ENCODE measurements around the gene TCF4.

TCF4 gene

GRCh38 chr18:55345103-55345950 lies 242.7 kb downstream of the TCF4 start:
- H3K27me3 Mint-ChIP-seq, result no peaks in the 10 kb centered on the region
- H3K9me3 Mint-ChIP-seq, result no peaks in the 10 kb centered on the region
- DNase-seq, result no peak
- H3K27ac Mint-ChIP-seq, result no peak overlapping the region
- no peaks in the 10 kb centered on the region for H3K36me3 Mint-ChIP-seq (ENCODE audit: low read depth)
- H3K4me1 Mint-ChIP-seq (ENCODE audit: low read depth), result no peaks in the 10 kb centered on the region
- no peak overlapping the region for H3K4me3 Mint-ChIP-seq

- H3K4me1 Mint-ChIP-seq (ENCODE audit: low read depth), result no peaks in the 10 kb centered on the region
- no peaks in the 10 kb centered on the region for H3K27me3 Mint-ChIP-seq
- H3K27ac Mint-ChIP-seq, result no peak overlapping the region
- H3K9me3 Mint-ChIP-seq, result no peaks in the 10 kb centered on the region
- DNase-seq, result no peak
- H3K4me3 Mint-ChIP-seq, result no peak overlapping the region
- no peaks in the 10 kb centered on the region for H3K36me3 Mint-ChIP-seq (ENCODE audit: low read depth)
Measured at GRCh38 chr18:55343396-55344073, 244.5 kb downstream of the TCF4 start.

- Mint-ChIP-seq H3K9me3 (no peaks in the 10 kb centered on the region), H3K27ac (no peak overlapping the region), H3K4me3 (no peak overlapping the region), H3K4me1 (ENCODE audit: low read depth) (no peaks in the 10 kb centered on the region), H3K27me3 (no peaks in the 10 kb centered on the region), H3K36me3 (ENCODE audit: low read depth) (no peaks in the 10 kb centered on the region)
- DNase-seq, result no peak
Measured at GRCh38 chr18:55340998-55341397, 247.0 kb downstream of the TCF4 start.

- Mint-ChIP-seq H3K9me3 (no peaks in the 10 kb centered on the region), H3K36me3 (ENCODE audit: low read depth) (no peaks in the 10 kb centered on the region), H3K27ac (no peak overlapping the region), H3K27me3 (no peaks in the 10 kb centered on the region), H3K4me3 (no peak overlapping the region), H3K4me1 (ENCODE audit: low read depth) (no peaks in the 10 kb centered on the region)
- no peak for DNase-seq
Measured at GRCh38 chr18:55339990-55340389, 248.0 kb downstream of the TCF4 start.

- DNase-seq, result no peak
- Mint-ChIP-seq H3K27me3 (no peaks in the 10 kb centered on the region), H3K4me3 (no peak overlapping the region), H3K4me1 (ENCODE audit: low read depth) (no peaks in the 10 kb centered on the region), H3K9me3 (no peaks in the 10 kb centered on the region), H3K36me3 (ENCODE audit: low read depth) (no peaks in the 10 kb centered on the region), H3K27ac (no peak overlapping the region)
Measured at GRCh38 chr18:55338978-55339650, 248.9 kb downstream of the TCF4 start.

GRCh38 chr18:55337908-55338521 lies 250.0 kb downstream of the TCF4 start:
- H3K36me3 Mint-ChIP-seq (ENCODE audit: low read depth), result no peaks in the 10 kb centered on the region
- H3K4me1 Mint-ChIP-seq (ENCODE audit: low read depth), result no peaks in the 10 kb centered on the region
- H3K27me3 Mint-ChIP-seq, result no peaks in the 10 kb centered on the region
- no peak overlapping the region for H3K4me3 Mint-ChIP-seq
- no peaks in the 10 kb centered on the region for H3K9me3 Mint-ChIP-seq
- no peak overlapping the region for H3K27ac Mint-ChIP-seq
- no peak for DNase-seq

GRCh38 chr18:55337138-55337537 lies 250.9 kb downstream of the TCF4 start:
- no peak overlapping the region for H3K27ac Mint-ChIP-seq

GRCh38 chr18:55336438-55337100 lies 251.4 kb downstream of the TCF4 start:
- H3K27me3 Mint-ChIP-seq, result no peaks in the 10 kb centered on the region
- DNase-seq, result no peak
- no peaks in the 10 kb centered on the region for H3K4me1 Mint-ChIP-seq (ENCODE audit: low read depth)
- no peak overlapping the region for H3K4me3 Mint-ChIP-seq
- no peaks in the 10 kb centered on the region for H3K36me3 Mint-ChIP-seq (ENCODE audit: low read depth)
- H3K27ac Mint-ChIP-seq, result no peak overlapping the region
- no peaks in the 10 kb centered on the region for H3K9me3 Mint-ChIP-seq

More at GRCh38 chr18:55337138-55337537, 250.9 kb downstream of the TCF4 start:
- Mint-ChIP-seq H3K36me3 (ENCODE audit: low read depth) (no peaks in the 10 kb centered on the region), H3K4me3 (no peak overlapping the region), H3K27me3 (no peaks in the 10 kb centered on the region), H3K9me3 (no peaks in the 10 kb centered on the region), H3K4me1 (ENCODE audit: low read depth) (no peaks in the 10 kb centered on the region)
- DNase-seq, result no peak

- no peaks in the 10 kb centered on the region for H3K36me3 Mint-ChIP-seq (ENCODE audit: low read depth)
- no peak overlapping the region for H3K27ac Mint-ChIP-seq
- H3K4me1 Mint-ChIP-seq (ENCODE audit: low read depth), result no peaks in the 10 kb centered on the region
- H3K4me3 Mint-ChIP-seq, result no peak overlapping the region
- no peak for DNase-seq
- H3K27me3 Mint-ChIP-seq, result no peaks in the 10 kb centered on the region
- H3K9me3 Mint-ChIP-seq, result no peaks in the 10 kb centered on the region
Measured at GRCh38 chr18:55334875-55335274, 253.1 kb downstream of the TCF4 start.

- peaks cover 6% of the 10 kb centered on the region for H3K27me3 Mint-ChIP-seq
- DNase-seq, result no peak
- no peaks in the 10 kb centered on the region for H3K4me1 Mint-ChIP-seq (ENCODE audit: low read depth)
- no peak overlapping the region for H3K27ac Mint-ChIP-seq
- H3K36me3 Mint-ChIP-seq (ENCODE audit: low read depth), result no peaks in the 10 kb centered on the region
- H3K4me3 Mint-ChIP-seq, result no peak overlapping the region
- H3K9me3 Mint-ChIP-seq, result no peaks in the 10 kb centered on the region
Measured at GRCh38 chr18:55331301-55331700, 256.7 kb downstream of the TCF4 start.

GRCh38 chr18:55328301-55328700 lies 259.7 kb downstream of the TCF4 start:
- no peaks in the 10 kb centered on the region for H3K4me1 Mint-ChIP-seq (ENCODE audit: low read depth)
- DNase-seq, result no peak
- no peak overlapping the region for H3K4me3 Mint-ChIP-seq

GRCh38 chr18:55327454-55327853 lies 260.5 kb downstream of the TCF4 start:
- Mint-ChIP-seq H3K27ac (no peak overlapping the region), H3K27me3 (peaks cover 35% of the 10 kb centered on the region), H3K4me3 (no peak overlapping the region), H3K9me3 (no peaks in the 10 kb centered on the region), H3K36me3 (ENCODE audit: low read depth) (no peaks in the 10 kb centered on the region), H3K4me1 (ENCODE audit: low read depth) (no peaks in the 10 kb centered on the region)
- DNase-seq, result no peak

More at GRCh38 chr18:55328301-55328700, 259.7 kb downstream of the TCF4 start:
- Mint-ChIP-seq H3K36me3 (ENCODE audit: low read depth) (no peaks in the 10 kb centered on the region), H3K9me3 (no peaks in the 10 kb centered on the region), H3K27me3 (peaks cover 27% of the 10 kb centered on the region), H3K27ac (no peak overlapping the region)

- H3K36me3 Mint-ChIP-seq (ENCODE audit: low read depth), result no peaks in the 10 kb centered on the region
- H3K4me1 Mint-ChIP-seq (ENCODE audit: low read depth), result peaks cover 4% of the 10 kb centered on the region
- peaks cover 3% of the 10 kb centered on the region for H3K9me3 Mint-ChIP-seq
- no peak overlapping the region for H3K27ac Mint-ChIP-seq
- DNase-seq, result no peak
- H3K4me3 Mint-ChIP-seq, result no peak overlapping the region
- H3K27me3 Mint-ChIP-seq, result peaks cover 45% of the 10 kb centered on the region
Measured at GRCh38 chr18:55326134-55326533, 261.9 kb downstream of the TCF4 start.

- Mint-ChIP-seq H3K9me3 (peaks cover 3% of the 10 kb centered on the region), H3K27ac (no peak overlapping the region), H3K27me3 (peaks cover 58% of the 10 kb centered on the region), H3K36me3 (ENCODE audit: low read depth) (no peaks in the 10 kb centered on the region), H3K4me3 (no peak overlapping the region), H3K4me1 (ENCODE audit: low read depth) (peaks cover 4% of the 10 kb centered on the region)
- no peak for DNase-seq
Measured at GRCh38 chr18:55324166-55324565, 263.8 kb downstream of the TCF4 start.
